Neural cell (in vitro differentiated cells): Measurements from ENCODE around the gene PTPRN2. TPM values are rescaled to one million over a fixed set of nuclear protein-coding genes. Genes with fewer than 3 reads are reported as not detected.

Experiments
- H2AFZ ChIP-seq: fragments of 200-600, 300-800 bp; sonication (generic), shearing (Covaris generic); 2 replicates; pipeline ENCODE4 v1.6.0; 2014; ENCODE audit warnings: low read depth, mild to moderate bottlenecking, antibody characterized with exemption, low read length, moderate library complexity
- H3F3A ChIP-seq: fragments of 200-600 bp; shearing (Covaris generic); 2 replicates; pipeline ENCODE4 v1.6.1; 2016; ENCODE audit warnings: mild to moderate bottlenecking, moderate library complexity, mixed read lengths, antibody characterized with exemption, low read length; ENCODE audit not compliant: insufficient read depth, poor library complexity, severe bottlenecking
- H3K27ac ChIP-seq: fragments of 200-600, 300-800 bp; sonication (generic), shearing (Covaris generic); 2 replicates; pipeline ENCODE4 v1.5.1; 2014; ENCODE audit warnings: mild to moderate bottlenecking, low read length, moderate library complexity
- H3K27me3 ChIP-seq: fragments of 300-800, 200-600 bp; sonication (generic), shearing (Covaris generic); 2 replicates; pipeline ENCODE4 v1.6.0; 2014; ENCODE audit warnings: mild to moderate bottlenecking, low read depth, low read length, moderate library complexity; ENCODE audit not compliant: insufficient read depth
- H3K36me3 ChIP-seq: fragments of 300-800, 200-600 bp; sonication (generic), shearing (Covaris generic); 2 replicates; pipeline ENCODE4 v1.5.1; 2014; ENCODE audit warnings: mild to moderate bottlenecking, antibody characterized with exemption, low read length, moderate library complexity; ENCODE audit not compliant: insufficient read depth
- H3K4me2 ChIP-seq: fragments of 300-800, 200-600 bp; sonication (generic), shearing (Covaris generic); 2 replicates; pipeline ENCODE4 v1.6.0; 2014; ENCODE audit warnings: mild to moderate bottlenecking, low read length
- H3K4me3 ChIP-seq: fragments of 300-800, 200-600 bp; sonication (generic), shearing (Covaris generic); 2 replicates; pipeline ENCODE4 v1.5.1; 2014; ENCODE audit warnings: mild to moderate bottlenecking, low read length, moderate library complexity
- H3K79me2 ChIP-seq: fragments of 200-600 bp; shearing (Covaris generic); replicated peaks from 2 replicates; pipeline ENCODE4 v1.6.0; 2014; ENCODE audit warnings: mild to moderate bottlenecking, low read length, moderate library complexity; ENCODE audit not compliant: insufficient read depth
- H3K9ac ChIP-seq: fragments of 300-800, 200-600 bp; sonication (generic), shearing (Covaris generic); 2 replicates; pipeline ENCODE4 v1.6.1; 2016; ENCODE audit warnings: mild to moderate bottlenecking, low read length, mixed read lengths
- H3K9me2 ChIP-seq: fragments of 200-600 bp; shearing (Covaris generic); 2 replicates; pipeline ENCODE4 v1.6.1; 2016; ENCODE audit warnings: mild to moderate bottlenecking, low read length, mixed read lengths; ENCODE audit not compliant: insufficient read depth
- H3K9me3 ChIP-seq: fragments of 200-600, 300-800 bp; sonication (generic), shearing (Covaris generic); 2 replicates; pipeline ENCODE4 v1.6.1; 2016; ENCODE audit warnings: mild to moderate bottlenecking, mixed run types, low read length, moderate library complexity, mixed read lengths
- H4K20me1 ChIP-seq: fragments of 200-600 bp; shearing (Covaris generic); 2 replicates; pipeline ENCODE4 v1.6.1; 2016; ENCODE audit warnings: mild to moderate bottlenecking, mixed run types; ENCODE audit not compliant: insufficient read depth
- CTCF ChIP-seq: fragments of 450-650 bp; IDR thresholded peaks from 2 replicates; pipeline ENCODE4 v1.5.1; 2014; ENCODE audit warnings: antibody characterized with exemption, mild to moderate bottlenecking, moderate library complexity; ENCODE audit not compliant: poor library complexity, severe bottlenecking
- EP300 ChIP-seq: fragments of 450-650 bp; conservative IDR thresholded peaks from 2 replicates; pipeline ENCODE4 v1.6.1; 2014; ENCODE audit warnings: antibody characterized with exemption, mild to moderate bottlenecking, moderate library complexity; ENCODE audit not compliant: poor library complexity, severe bottlenecking
- EZH2 ChIP-seq: fragments of 200-600, 300-800 bp; shearing (Covaris generic), sonication (generic); IDR thresholded peaks from 2 replicates; pipeline ENCODE4 v1.6.1; 2014; ENCODE audit warnings: antibody characterized with exemption, low read length, borderline replicate concordance, mild to moderate bottlenecking; ENCODE audit not compliant: insufficient read depth, poor library complexity, severe bottlenecking
- MXI1 ChIP-seq: fragments of 450-650 bp; conservative IDR thresholded peaks from 2 replicates; pipeline ENCODE4 v1.6.1; 2014; ENCODE audit warnings: antibody characterized with exemption, mild to moderate bottlenecking; ENCODE audit not compliant: poor library complexity, severe bottlenecking
- POLR2AphosphoS5 ChIP-seq: IDR thresholded peaks from 2 replicates; pipeline ENCODE4 v1.6.1; 2012
- RAD21 ChIP-seq: fragments of 450-650 bp; conservative IDR thresholded peaks from 2 replicates; pipeline ENCODE4 v1.6.1; 2014; ENCODE audit warnings: antibody characterized with exemption, mild to moderate bottlenecking, moderate library complexity
- SMC3 ChIP-seq: fragments of 450-650 bp; conservative IDR thresholded peaks from 2 replicates; pipeline ENCODE4 v1.6.1; 2014; ENCODE audit warnings: antibody characterized with exemption, mild to moderate bottlenecking, moderate library complexity; ENCODE audit not compliant: poor library complexity
- TAF1 ChIP-seq: IDR thresholded peaks from 2 replicates; pipeline ENCODE4 v1.6.1; 2012; ENCODE audit warnings: low read depth
- polyA plus RNA-seq: library from polyadenylated mRNA; depleted of rRNA; stranded (reverse); fragments of >200 nt; gene quantifications from 2 replicates; pipeline ENCODE4 v1.2.3, GENCODE V29; 2014
- TF ChIP-seq, protein P1 (sequence below): IDR thresholded peaks from 2 replicates; pipeline ENCODE4 v1.6.1; 2012; ENCODE audit warnings: borderline replicate concordance

The PTPRN2 gene
- polyA plus RNA-seq, 1 donor from 2014 or later, result 31.0 TPM

GRCh38 chr7:158271646-158272045 is 316.0 kb downstream of the PTPRN2 start:
- Histone ChIP-seq H3K27ac (no peak overlapping the region), H3K4me2 (no peak overlapping the region), H3K79me2 (no peaks in the 10 kb centered on the region), H3F3A (no peaks in the 10 kb centered on the region), H4K20me1 (no peaks in the 10 kb centered on the region), H3K9me3 (no peaks in the 10 kb centered on the region), H3K36me3 (no peaks in the 10 kb centered on the region), H3K9ac (no peak overlapping the region), H3K4me3 (no peak overlapping the region), H3K27me3 (no peaks in the 10 kb centered on the region), H3K9me2 (no peaks in the 10 kb centered on the region), H2AFZ (no peak overlapping the region)
- TF ChIP-seq, protein P1, sequence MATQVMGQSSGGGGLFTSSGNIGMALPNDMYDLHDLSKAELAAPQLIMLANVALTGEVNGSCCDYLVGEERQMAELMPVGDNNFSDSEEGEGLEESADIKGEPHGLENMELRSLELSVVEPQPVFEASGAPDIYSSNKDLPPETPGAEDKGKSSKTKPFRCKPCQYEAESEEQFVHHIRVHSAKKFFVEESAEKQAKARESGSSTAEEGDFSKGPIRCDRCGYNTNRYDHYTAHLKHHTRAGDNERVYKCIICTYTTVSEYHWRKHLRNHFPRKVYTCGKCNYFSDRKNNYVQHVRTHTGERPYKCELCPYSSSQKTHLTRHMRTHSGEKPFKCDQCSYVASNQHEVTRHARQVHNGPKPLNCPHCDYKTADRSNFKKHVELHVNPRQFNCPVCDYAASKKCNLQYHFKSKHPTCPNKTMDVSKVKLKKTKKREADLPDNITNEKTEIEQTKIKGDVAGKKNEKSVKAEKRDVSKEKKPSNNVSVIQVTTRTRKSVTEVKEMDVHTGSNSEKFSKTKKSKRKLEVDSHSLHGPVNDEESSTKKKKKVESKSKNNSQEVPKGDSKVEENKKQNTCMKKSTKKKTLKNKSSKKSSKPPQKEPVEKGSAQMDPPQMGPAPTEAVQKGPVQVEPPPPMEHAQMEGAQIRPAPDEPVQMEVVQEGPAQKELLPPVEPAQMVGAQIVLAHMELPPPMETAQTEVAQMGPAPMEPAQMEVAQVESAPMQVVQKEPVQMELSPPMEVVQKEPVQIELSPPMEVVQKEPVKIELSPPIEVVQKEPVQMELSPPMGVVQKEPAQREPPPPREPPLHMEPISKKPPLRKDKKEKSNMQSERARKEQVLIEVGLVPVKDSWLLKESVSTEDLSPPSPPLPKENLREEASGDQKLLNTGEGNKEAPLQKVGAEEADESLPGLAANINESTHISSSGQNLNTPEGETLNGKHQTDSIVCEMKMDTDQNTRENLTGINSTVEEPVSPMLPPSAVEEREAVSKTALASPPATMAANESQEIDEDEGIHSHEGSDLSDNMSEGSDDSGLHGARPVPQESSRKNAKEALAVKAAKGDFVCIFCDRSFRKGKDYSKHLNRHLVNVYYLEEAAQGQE, result no peak
- TF ChIP-seq RAD21 (no peak), EP300 (no peak), MXI1 (no peak), POLR2AphosphoS5 (no peak), TAF1 (no peak)

DNA sequence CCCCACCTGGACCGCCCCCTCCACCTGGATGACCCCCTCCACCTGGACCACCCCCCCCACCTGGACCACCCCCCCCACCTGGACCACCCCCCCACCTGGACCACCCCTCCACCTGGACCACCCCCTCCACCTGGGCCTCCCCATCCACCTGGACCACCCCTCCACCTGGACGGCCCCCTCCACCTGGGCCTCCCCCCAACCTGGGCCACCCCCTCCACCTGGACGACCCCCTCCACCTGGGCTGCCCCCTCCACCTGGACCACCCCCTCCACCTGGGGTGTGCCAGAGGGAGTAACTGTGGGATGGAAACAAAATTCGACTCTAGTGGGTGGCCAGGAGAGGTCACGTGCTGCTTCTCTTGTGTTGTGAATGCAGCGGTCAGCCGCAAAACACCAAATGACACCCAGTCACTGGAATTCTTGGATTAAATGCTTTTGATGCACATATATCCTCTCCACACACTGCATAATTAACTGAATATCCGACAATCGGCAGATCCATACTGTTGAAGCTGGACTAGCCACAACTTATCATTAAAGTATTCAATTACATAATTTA is 316.7 kb downstream of the PTPRN2 start:
- Histone ChIP-seq H3K27ac (no peak overlapping the region), H4K20me1 (no peaks in the 10 kb centered on the region), H3K9me2 (no peaks in the 10 kb centered on the region), H3K9ac (no peak overlapping the region), H3K9me3 (no peaks in the 10 kb centered on the region), H3K79me2 (no peaks in the 10 kb centered on the region), H2AFZ (no peak overlapping the region), H3K4me3 (no peak overlapping the region), H3F3A (no peaks in the 10 kb centered on the region), H3K36me3 (no peaks in the 10 kb centered on the region), H3K4me2 (no peak overlapping the region), H3K27me3 (no peaks in the 10 kb centered on the region)
- TF ChIP-seq TAF1, result no peak
- no peak for TF ChIP-seq POLR2AphosphoS5

DNA sequence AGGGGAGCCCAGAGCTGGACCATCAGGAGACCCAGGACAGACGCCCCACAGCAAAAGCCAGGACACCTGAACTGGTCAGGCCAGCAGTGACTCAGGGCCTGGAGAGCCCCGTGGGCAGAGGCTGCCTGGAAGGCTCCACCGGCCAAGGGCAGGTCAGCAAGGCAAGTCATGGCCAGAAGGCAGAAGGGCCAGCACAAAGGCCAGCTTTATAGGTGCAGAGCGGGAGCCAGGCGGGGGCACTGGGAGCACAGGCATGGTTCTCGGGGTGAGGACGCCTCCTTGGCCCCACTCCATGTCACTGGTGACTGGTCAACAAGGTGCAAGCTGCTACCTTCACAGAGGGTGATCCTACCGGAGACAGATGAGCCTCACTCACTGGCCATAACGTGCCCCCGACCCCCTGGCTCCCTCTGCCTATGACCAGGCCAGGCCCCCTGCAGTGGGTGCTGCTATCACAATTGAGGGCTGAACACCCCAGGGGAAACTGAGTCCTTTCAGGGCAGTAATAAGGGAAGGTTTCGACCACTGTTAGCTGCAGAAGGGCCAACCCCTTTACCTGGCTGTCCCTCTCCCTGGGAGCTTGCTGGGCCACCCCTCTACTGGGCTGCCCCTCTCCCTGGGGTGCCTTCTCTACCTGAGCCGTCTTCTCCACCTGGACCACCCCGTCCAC is 317.4 kb downstream of the PTPRN2 start:
- Histone ChIP-seq H3K9me3 (no peaks in the 10 kb centered on the region), H3K4me3 (no peak overlapping the region), H2AFZ (no peak overlapping the region), H3K9ac (no peak overlapping the region), H3K36me3 (no peaks in the 10 kb centered on the region), H3K27ac (no peak overlapping the region), H3K27me3 (no peaks in the 10 kb centered on the region), H3K79me2 (no peaks in the 10 kb centered on the region), H3K4me2 (no peak overlapping the region), H4K20me1 (no peaks in the 10 kb centered on the region), H3F3A (no peaks in the 10 kb centered on the region), H3K9me2 (no peaks in the 10 kb centered on the region)
- TF ChIP-seq EZH2 (no peak), SMC3 (no peak), POLR2AphosphoS5 (no peak), TAF1 (no peak), CTCF (no peak), RAD21 (no peak), EP300 (no peak), MXI1 (no peak)
- TF ChIP-seq, protein P1, result no peak
